GM18858 (cell line): ENCODE results near the gene GREM1.

Experiments
- ATAC-seq: cut with Tn5 transposase; IDR thresholded peaks from one replicate; pipeline ENCODE4 v1.9.1; 2021; ENCODE audit not compliant: unreplicated experiment

The GREM1 gene

GRCh38 chr15:32781781-32782180, 64.0 kb downstream of the GREM1 start:
- no peak for ATAC-seq

DNA sequence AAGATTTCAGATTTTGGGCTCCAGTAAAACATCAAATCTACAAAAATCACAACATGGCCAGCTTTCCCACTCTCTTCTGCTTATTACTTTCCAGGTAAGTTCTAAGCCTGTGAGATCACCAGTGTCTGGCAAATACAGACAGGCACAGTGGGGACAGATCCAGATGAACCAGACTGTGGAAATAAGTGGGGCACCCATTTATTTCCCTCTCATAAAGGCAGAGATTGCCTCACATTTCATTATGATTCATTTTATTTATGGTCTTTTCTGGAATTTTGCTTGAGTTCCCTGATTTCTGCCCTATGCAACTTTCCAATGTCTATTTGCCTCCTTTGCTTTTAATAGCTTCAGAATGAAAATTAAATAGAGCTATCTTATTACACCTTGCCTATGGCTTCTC, 66.8 kb downstream of the GREM1 start:
- ATAC-seq = no peak

DNA sequence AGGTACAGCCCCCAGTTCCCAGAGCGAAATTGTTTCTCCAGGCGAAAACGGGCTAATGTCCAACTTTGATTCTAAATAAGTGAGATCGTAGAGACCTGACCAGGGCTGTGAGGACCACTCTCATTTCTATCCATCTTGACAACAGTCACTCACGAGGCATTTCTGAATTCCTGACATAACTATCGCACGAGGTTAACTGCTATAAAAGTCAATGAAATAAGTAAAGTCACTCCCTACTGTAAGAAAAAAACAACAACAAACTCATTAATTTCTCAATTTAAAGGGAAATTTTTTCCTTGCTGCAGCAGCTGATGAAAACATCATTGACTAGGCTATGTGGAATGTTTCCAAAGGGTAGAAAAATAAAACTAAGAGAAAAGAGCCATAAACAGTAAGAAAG, 69.1 kb downstream of the GREM1 start:
- ATAC-seq = no peak

- ATAC-seq = no peak
Observed at GRCh38 chr15:32787949-32788348, 70.1 kb downstream of the GREM1 start.

DNA sequence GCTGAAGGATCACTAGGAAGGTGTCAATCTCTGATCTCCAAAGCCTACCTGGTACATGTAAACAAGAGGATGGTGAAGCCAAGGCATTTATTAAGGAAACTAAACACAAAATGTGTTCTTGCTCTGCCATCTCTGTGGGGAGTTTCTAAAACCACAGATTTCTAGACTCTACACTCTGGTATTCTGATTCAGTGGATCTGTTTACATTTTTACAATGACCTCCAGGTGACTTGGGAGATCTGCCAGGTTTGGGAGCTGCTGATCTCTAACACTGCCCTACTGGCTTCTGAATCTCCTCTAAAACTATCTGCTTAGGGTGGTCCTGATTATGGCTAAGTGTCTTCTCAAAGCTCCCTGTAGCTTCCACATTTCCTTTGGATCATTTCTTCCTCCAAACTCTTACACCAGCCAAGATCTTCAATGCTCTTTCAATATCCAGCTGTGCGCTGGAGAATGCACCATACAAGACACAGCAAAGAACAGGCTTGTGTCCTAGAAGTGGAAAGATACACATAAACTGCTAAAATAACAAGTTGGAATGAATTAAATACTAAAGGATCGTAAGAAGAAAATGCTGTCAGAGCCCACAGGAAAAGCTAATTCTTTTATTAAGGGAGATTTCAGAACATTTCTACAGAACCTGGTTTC, 72.7 kb downstream of the GREM1 start:
- ATAC-seq = no peak

DNA sequence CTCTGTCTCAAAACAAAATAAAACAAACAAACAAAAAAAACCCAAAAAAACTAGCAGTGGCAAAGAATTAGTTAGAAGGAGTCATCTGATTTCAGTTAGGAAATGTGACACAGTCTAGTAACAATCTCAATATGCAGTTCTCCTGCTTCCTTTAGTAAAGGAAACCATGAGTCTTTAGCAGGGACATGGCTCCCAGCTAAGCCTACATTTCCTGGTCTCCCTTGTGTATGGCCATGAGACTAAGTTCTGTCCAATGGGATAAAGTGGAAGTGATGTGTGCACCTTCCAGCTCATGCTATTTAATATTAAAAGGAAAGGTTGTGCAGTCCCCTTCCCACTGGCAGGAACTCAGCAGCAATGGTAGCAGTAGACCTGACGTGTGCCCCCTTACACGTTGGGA, 74.6 kb downstream of the GREM1 start:
- ATAC-seq = no peak
